HepG2 (cell line): Measurements from ENCODE around the gene NOTCH4. TPM values are rescaled to one million over a fixed set of nuclear protein-coding genes. Genes with fewer than 3 reads are reported as not detected.

ENCODE experiments used
- CBFB ChIP-seq: sonication (generic); formaldehyde crosslinking; IDR thresholded peaks from 2 replicates; pipeline ENCODE4 v1.4.0; 2020; ENCODE audit warnings: missing genetic modification reagents
- HNRNPK ChIP-seq: fragments of 200-400 bp; formaldehyde crosslinking; IDR thresholded peaks from 2 replicates; pipeline ENCODE4 v1.6.1; 2018; ENCODE audit warnings: low read length, low read depth, moderate library complexity, mild to moderate bottlenecking; ENCODE audit not compliant: poor library complexity, severe bottlenecking
- SMAD1 ChIP-seq: sonication (generic); formaldehyde crosslinking; IDR thresholded peaks from 2 replicates; pipeline ENCODE4 v1.4.0; 2020; ENCODE audit warnings: missing genetic modification reagents, low read depth, mild to moderate bottlenecking, borderline replicate concordance
- SP4 ChIP-seq: sonication (generic); formaldehyde crosslinking; IDR thresholded peaks from 2 replicates; pipeline ENCODE4 v1.8.1; 2023; ENCODE audit warnings: mild to moderate bottlenecking, missing genetic modification reagents
- ZBTB7B ChIP-seq: sonication (generic); formaldehyde crosslinking; IDR thresholded peaks from 2 replicates; pipeline ENCODE4 v1.4.0; 2020; ENCODE audit warnings: missing genetic modification reagents
- ZNF180 ChIP-seq: sonication (generic); formaldehyde crosslinking; IDR thresholded peaks from 2 replicates; pipeline ENCODE4 v1.4.0; 2020; ENCODE audit warnings: low read depth, missing genetic modification reagents, borderline replicate concordance
- ZNF709 ChIP-seq: sonication (generic); formaldehyde crosslinking; IDR thresholded peaks from 2 replicates; pipeline ENCODE4 v1.5.0; 2020; ENCODE audit warnings: mild to moderate bottlenecking, missing genetic modification reagents
- ZNF776 ChIP-seq: sonication (generic); formaldehyde crosslinking; IDR thresholded peaks from 2 replicates; pipeline ENCODE4 v1.4.0; 2020; ENCODE audit warnings: mild to moderate bottlenecking, missing genetic modification reagents
- polyA plus RNA-seq, 8 experiments: library from polyadenylated mRNA; depleted of rRNA in 3 of 8; stranded (reverse) in 7 of 8; unstranded in 1 of 8; fragments of >200 nt; fragmentation: Illumina TruSeq in 4 of 8; extraction: Trizol in 4 of 8; gene quantifications; 2 replicates each; pipeline versions ENCODE4 v1.2.1 to v1.2.3, GENCODE V29; 2011 to 2016; ENCODE audit warnings: low read depth in 4 of 8, missing spikeins in 1 of 8, mixed read lengths in 1 of 8; ENCODE audit not compliant: insufficient read depth in 1 of 8
- total RNA-seq, 5 experiments: library from RNA; depleted of rRNA; stranded (reverse); fragments of >200 nt; fragmentation: Illumina TruSeq; extraction: Trizol; gene quantifications; 2 replicates each; pipeline ENCODE4 v1.2.3, GENCODE V29; 2016; ENCODE audit warnings: low read depth in 1 of 5
- TF ChIP-seq, protein P1 (sequence below): sonication (generic); formaldehyde crosslinking; IDR thresholded peaks from 2 replicates; pipeline ENCODE4 v1.4.0; 2020; ENCODE audit warnings: missing genetic modification reagents, borderline replicate concordance
- TF ChIP-seq, protein P2 (sequence below): sonication (generic); formaldehyde crosslinking; IDR thresholded peaks from 2 replicates; pipeline ENCODE4 v1.8.0; 2023; ENCODE audit warnings: mild to moderate bottlenecking, missing genetic modification reagents
- TF ChIP-seq, protein P3 (sequence below): sonication (generic); formaldehyde crosslinking; IDR thresholded peaks from 2 replicates; pipeline ENCODE4 v1.4.0; 2020; ENCODE audit warnings: missing genetic modification reagents, borderline replicate concordance
- TF ChIP-seq, protein P4 (sequence below): sonication (generic); formaldehyde crosslinking; IDR thresholded peaks from 2 replicates; pipeline ENCODE4 v1.4.0; 2020; ENCODE audit warnings: mild to moderate bottlenecking, missing genetic modification reagents, borderline replicate concordance

Gene NOTCH4
- total and polyA plus RNA-seq, 2 of the 13 experiments (the other 11 are each of a cell fraction or from before 2014, with no cell fraction given) = 0.51 to 0.83 TPM

DNA sequence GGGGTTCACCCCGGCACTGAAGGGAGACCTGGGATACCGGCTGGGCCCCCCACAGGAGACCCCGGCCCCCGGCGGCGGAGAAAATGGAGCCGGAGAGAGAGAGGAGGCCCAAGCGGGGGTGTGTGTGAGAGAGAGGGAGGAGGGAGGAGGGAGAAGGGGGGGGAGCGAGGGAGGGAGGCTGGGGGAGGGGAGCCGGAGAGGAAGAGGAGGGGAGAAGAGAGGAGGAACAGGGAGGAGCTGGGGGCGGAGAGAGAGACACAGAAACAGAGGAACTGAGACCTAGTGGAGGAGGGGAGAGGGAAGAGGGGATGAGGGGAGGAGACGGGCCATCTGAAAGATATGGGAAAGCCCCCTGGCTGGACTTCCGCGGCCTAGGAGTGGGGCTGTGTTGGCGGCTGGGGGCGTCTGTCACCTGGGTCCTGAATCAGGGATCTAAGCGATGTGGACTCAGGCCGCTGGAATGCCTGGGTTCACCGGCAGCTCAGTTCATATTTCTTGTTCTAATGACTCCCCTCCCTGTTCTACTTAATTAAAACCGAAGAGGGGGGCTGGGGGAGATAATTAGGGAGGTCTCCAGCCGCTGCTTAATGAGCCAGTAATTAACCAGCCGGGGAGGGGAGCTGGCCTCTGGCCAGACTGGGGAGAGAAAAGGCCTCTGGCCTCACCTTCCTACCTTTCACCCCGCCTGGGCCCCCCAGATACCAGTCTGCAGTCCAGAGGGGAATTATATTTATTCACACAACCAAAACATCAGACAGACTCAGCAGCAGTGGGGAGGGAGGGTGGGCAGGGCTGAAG, 33.6 kb downstream of the NOTCH4 start, which contains the start of gene PBX2 (continued):
- TF ChIP-seq, protein P1, sequence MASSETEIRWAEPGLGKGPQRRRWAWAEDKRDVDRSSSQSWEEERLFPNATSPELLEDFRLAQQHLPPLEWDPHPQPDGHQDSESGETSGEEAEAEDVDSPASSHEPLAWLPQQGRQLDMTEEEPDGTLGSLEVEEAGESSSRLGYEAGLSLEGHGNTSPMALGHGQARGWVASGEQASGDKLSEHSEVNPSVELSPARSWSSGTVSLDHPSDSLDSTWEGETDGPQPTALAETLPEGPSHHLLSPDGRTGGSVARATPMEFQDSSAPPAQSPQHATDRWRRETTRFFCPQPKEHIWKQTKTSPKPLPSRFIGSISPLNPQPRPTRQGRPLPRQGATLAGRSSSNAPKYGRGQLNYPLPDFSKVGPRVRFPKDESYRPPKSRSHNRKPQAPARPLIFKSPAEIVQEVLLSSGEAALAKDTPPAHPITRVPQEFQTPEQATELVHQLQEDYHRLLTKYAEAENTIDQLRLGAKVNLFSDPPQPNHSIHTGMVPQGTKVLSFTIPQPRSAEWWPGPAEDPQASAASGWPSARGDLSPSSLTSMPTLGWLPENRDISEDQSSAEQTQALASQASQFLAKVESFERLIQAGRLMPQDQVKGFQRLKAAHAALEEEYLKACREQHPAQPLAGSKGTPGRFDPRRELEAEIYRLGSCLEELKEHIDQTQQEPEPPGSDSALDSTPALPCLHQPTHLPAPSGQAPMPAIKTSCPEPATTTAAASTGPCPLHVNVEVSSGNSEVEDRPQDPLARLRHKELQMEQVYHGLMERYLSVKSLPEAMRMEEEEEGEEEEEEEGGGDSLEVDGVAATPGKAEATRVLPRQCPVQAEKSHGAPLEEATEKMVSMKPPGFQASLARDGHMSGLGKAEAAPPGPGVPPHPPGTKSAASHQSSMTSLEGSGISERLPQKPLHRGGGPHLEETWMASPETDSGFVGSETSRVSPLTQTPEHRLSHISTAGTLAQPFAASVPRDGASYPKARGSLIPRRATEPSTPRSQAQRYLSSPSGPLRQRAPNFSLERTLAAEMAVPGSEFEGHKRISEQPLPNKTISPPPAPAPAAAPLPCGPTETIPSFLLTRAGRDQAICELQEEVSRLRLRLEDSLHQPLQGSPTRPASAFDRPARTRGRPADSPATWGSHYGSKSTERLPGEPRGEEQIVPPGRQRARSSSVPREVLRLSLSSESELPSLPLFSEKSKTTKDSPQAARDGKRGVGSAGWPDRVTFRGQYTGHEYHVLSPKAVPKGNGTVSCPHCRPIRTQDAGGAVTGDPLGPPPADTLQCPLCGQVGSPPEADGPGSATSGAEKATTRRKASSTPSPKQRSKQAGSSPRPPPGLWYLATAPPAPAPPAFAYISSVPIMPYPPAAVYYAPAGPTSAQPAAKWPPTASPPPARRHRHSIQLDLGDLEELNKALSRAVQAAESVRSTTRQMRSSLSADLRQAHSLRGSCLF (CRISPR knock-in tag) = no peak
- peak; percentile 76 for TF ChIP-seq ZBTB7B
- no peak for TF ChIP-seq ZNF709 (CRISPR knock-in tag)
- 0 out of 2 replicates have a peak, but pooled peaks have one; percentile 61 for TF ChIP-seq ZNF776
- TF ChIP-seq CBFB = 0 out of 2 replicates have a peak, but pooled peaks have one; percentile 47
- TF ChIP-seq, protein P2, sequence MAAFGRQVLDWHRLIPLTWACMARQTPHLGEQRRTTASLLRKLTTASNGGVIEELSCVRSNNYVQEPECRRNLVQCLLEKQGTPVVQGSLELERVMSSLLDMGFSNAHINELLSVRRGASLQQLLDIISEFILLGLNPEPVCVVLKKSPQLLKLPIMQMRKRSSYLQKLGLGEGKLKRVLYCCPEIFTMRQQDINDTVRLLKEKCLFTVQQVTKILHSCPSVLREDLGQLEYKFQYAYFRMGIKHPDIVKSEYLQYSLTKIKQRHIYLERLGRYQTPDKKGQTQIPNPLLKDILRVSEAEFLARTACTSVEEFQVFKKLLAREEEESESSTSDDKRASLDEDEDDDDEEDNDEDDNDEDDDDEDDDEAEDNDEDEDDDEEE = no peak
- no peak for TF ChIP-seq ZNF180 (CRISPR knock-in tag)
- peak; percentile 76; the same call in 1 of the 2 replicates for TF ChIP-seq SMAD1 (CRISPR knock-in tag)
- TF ChIP-seq HNRNPK = peak; percentile 87
- TF ChIP-seq, protein P3, sequence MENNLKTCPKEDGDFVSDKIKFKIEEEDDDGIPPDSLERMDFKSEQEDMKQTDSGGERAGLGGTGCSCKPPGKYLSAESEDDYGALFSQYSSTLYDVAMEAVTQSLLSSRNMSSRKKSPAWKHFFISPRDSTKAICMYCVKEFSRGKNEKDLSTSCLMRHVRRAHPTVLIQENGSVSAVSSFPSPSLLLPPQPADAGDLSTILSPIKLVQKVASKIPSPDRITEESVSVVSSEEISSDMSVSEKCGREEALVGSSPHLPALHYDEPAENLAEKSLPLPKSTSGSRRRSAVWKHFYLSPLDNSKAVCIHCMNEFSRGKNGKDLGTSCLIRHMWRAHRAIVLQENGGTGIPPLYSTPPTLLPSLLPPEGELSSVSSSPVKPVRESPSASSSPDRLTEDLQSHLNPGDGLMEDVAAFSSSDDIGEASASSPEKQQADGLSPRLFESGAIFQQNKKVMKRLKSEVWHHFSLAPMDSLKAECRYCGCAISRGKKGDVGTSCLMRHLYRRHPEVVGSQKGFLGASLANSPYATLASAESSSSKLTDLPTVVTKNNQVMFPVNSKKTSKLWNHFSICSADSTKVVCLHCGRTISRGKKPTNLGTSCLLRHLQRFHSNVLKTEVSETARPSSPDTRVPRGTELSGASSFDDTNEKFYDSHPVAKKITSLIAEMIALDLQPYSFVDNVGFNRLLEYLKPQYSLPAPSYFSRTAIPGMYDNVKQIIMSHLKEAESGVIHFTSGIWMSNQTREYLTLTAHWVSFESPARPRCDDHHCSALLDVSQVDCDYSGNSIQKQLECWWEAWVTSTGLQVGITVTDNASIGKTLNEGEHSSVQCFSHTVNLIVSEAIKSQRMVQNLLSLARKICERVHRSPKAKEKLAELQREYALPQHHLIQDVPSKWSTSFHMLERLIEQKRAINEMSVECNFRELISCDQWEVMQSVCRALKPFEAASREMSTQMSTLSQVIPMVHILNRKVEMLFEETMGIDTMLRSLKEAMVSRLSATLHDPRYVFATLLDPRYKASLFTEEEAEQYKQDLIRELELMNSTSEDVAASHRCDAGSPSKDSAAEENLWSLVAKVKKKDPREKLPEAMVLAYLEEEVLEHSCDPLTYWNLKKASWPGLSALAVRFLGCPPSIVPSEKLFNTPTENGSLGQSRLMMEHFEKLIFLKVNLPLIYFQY (CRISPR knock-in tag) = peak; percentile 34; the same call in 1 of the 2 replicates
- 0 out of 2 replicates have a peak, but pooled peaks have one; percentile 30 for TF ChIP-seq SP4 (CRISPR knock-in tag)
- TF ChIP-seq, protein P4, sequence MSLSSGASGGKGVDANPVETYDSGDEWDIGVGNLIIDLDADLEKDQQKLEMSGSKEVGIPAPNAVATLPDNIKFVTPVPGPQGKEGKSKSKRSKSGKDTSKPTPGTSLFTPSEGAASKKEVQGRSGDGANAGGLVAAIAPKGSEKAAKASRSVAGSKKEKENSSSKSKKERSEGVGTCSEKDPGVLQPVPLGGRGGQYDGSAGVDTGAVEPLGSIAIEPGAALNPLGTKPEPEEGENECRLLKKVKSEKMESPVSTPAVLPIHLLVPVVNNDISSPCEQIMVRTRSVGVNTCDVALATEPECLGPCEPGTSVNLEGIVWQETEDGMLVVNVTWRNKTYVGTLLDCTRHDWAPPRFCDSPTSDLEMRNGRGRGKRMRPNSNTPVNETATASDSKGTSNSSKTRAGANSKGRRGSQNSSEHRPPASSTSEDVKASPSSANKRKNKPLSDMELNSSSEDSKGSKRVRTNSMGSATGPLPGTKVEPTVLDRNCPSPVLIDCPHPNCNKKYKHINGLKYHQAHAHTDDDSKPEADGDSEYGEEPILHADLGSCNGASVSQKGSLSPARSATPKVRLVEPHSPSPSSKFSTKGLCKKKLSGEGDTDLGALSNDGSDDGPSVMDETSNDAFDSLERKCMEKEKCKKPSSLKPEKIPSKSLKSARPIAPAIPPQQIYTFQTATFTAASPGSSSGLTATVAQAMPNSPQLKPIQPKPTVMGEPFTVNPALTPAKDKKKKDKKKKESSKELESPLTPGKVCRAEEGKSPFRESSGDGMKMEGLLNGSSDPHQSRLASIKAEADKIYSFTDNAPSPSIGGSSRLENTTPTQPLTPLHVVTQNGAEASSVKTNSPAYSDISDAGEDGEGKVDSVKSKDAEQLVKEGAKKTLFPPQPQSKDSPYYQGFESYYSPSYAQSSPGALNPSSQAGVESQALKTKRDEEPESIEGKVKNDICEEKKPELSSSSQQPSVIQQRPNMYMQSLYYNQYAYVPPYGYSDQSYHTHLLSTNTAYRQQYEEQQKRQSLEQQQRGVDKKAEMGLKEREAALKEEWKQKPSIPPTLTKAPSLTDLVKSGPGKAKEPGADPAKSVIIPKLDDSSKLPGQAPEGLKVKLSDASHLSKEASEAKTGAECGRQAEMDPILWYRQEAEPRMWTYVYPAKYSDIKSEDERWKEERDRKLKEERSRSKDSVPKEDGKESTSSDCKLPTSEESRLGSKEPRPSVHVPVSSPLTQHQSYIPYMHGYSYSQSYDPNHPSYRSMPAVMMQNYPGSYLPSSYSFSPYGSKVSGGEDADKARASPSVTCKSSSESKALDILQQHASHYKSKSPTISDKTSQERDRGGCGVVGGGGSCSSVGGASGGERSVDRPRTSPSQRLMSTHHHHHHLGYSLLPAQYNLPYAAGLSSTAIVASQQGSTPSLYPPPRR (CRISPR knock-in tag) = 0 out of 2 replicates have a peak, but pooled peaks have one; percentile 38
